H9 (cell line): ENCODE measurements around the gene HSPA9. TPM values are rescaled to one million over a fixed set of nuclear protein-coding genes. Genes with fewer than 3 reads are reported as not detected.
"Not testable (repeated sequence)": the region's sequence is repeated elsewhere in the genome, so short reads cannot be mapped to it uniquely, and the experiment has no call there.

Experiments used
- DNase-seq: peaks from one replicate; pipeline ENCODE4 v3.0.0-alpha.2; 2017
- H2AFZ ChIP-seq: one replicate; pipeline ENCODE4 v1.6.1; 2013; ENCODE audit warnings: mild to moderate bottlenecking, low read length, control low read depth, moderate library complexity
- H2AK5ac ChIP-seq: 2 replicates; pipeline ENCODE4 v1.6.1; 2013; ENCODE audit warnings: low read length, control low read depth, mixed read lengths; ENCODE audit not compliant: insufficient read length
- H2BK120ac ChIP-seq: one replicate; pipeline ENCODE4 v1.6.1; 2013; ENCODE audit warnings: low read depth, mild to moderate bottlenecking, low read length, control low read depth, inconsistent platforms; ENCODE audit not compliant: poor library complexity, severe bottlenecking
- H2BK12ac ChIP-seq: 2 replicates; pipeline ENCODE4 v1.6.1; 2013; ENCODE audit warnings: low read length, control low read depth, mixed read lengths, low read depth; ENCODE audit not compliant: insufficient read length
- H2BK15ac ChIP-seq: 2 replicates; pipeline ENCODE4 v1.6.1; 2013; ENCODE audit warnings: low read depth, low read length, control low read depth
- H2BK20ac ChIP-seq: one replicate; pipeline ENCODE4 v1.6.1; 2013; ENCODE audit warnings: low read depth, mild to moderate bottlenecking, low read length, control low read depth, inconsistent platforms; ENCODE audit not compliant: poor library complexity, severe bottlenecking
- H2BK5ac ChIP-seq: 2 replicates; pipeline ENCODE4 v1.6.1; 2013; ENCODE audit warnings: low read length, control low read depth, mixed read lengths; ENCODE audit not compliant: insufficient read length
- H3K14ac ChIP-seq: 2 replicates; pipeline ENCODE4 v1.6.1; 2013; ENCODE audit warnings: low read length, control low read depth; ENCODE audit not compliant: insufficient read depth
- H3K18ac ChIP-seq: 2 replicates; pipeline ENCODE4 v1.6.1; 2013; ENCODE audit warnings: low read depth, mild to moderate bottlenecking, mixed read lengths, low read length, control low read depth; ENCODE audit not compliant: insufficient read length
- H3K23ac ChIP-seq: 2 replicates; pipeline ENCODE4 v1.6.1; 2013; ENCODE audit warnings: low read length, control low read depth, mixed read lengths, low read depth; ENCODE audit not compliant: insufficient read length
- H3K23me2 ChIP-seq: 2 replicates; pipeline ENCODE4 v1.6.1; 2013; ENCODE audit warnings: low read depth, mild to moderate bottlenecking, mixed read lengths, low read length, control low read depth; ENCODE audit not compliant: insufficient read length, poor library complexity, severe bottlenecking
- H3K27ac ChIP-seq: 2 replicates; pipeline ENCODE4 v1.5.1; 2013; ENCODE audit warnings: low read length, control low read depth, mixed read lengths, low read depth; ENCODE audit not compliant: insufficient read length
- H3K27me3 ChIP-seq: 2 replicates; pipeline ENCODE4 v1.6.1; 2013; ENCODE audit warnings: low read length, control low read depth, inconsistent platforms; ENCODE audit not compliant: insufficient read depth
- H3K4ac ChIP-seq: 2 replicates; pipeline ENCODE4 v1.6.1; 2013; ENCODE audit warnings: low read depth, mild to moderate bottlenecking, control low read depth, inconsistent platforms, low read length, moderate library complexity
- H3K4me1 ChIP-seq: 2 replicates; pipeline ENCODE4 v1.6.1; 2013; ENCODE audit warnings: low read length, control low read depth, inconsistent platforms; ENCODE audit not compliant: insufficient read depth
- H3K4me2 ChIP-seq: 2 replicates; pipeline ENCODE4 v1.6.1; 2013; ENCODE audit warnings: low read length, control low read depth, mixed read lengths; ENCODE audit not compliant: insufficient read length, insufficient read depth
- H3K56ac ChIP-seq: 2 replicates; pipeline ENCODE4 v1.6.1; 2013; ENCODE audit warnings: low read depth, mild to moderate bottlenecking, mixed read lengths, low read length, control low read depth; ENCODE audit not compliant: insufficient read length
- H3K79me1 ChIP-seq: 2 replicates; pipeline ENCODE4 v1.6.1; 2013; ENCODE audit warnings: low read depth, mild to moderate bottlenecking, moderate library complexity, low read length, control low read depth, inconsistent platforms; ENCODE audit not compliant: insufficient read depth, poor library complexity, severe bottlenecking
- H3K79me2 ChIP-seq: 2 replicates; pipeline ENCODE4 v1.6.1; 2013; ENCODE audit warnings: low read length, control low read depth, inconsistent platforms; ENCODE audit not compliant: insufficient read depth
- H3K9ac ChIP-seq: 2 replicates; pipeline ENCODE4 v1.6.1; 2013; ENCODE audit warnings: low read length, control low read depth, mixed read lengths; ENCODE audit not compliant: insufficient read length; ENCODE audit errors: extremely low read depth
- H3K9me3 ChIP-seq: one replicate; pipeline ENCODE4 v1.6.1; 2013; ENCODE audit warnings: low read depth, low read length, inconsistent platforms; ENCODE audit not compliant: control insufficient read depth
- H3T11ph ChIP-seq: one replicate; pipeline ENCODE4 v1.6.1; 2013; ENCODE audit warnings: mild to moderate bottlenecking, low read length, control low read depth, inconsistent platforms
- H4K20me1 ChIP-seq: one replicate; pipeline ENCODE4 v1.6.1; 2013; ENCODE audit not compliant: control insufficient read depth, insufficient read length, insufficient read depth
- H4K5ac ChIP-seq: 2 replicates; pipeline ENCODE4 v1.6.1; 2013; ENCODE audit warnings: low read depth, mild to moderate bottlenecking, mixed read lengths, low read length, control low read depth; ENCODE audit not compliant: insufficient read length
- H4K8ac ChIP-seq: replicated peaks from 2 replicates; pipeline ENCODE4 v1.6.1; 2013; ENCODE audit warnings: low read length, control low read depth, mixed read lengths, low read depth; ENCODE audit not compliant: insufficient read length
- H4K91ac ChIP-seq: 2 replicates; pipeline ENCODE4 v1.6.1; 2013; ENCODE audit warnings: low read depth, mild to moderate bottlenecking, moderate library complexity, mixed read lengths, low read length, control low read depth; ENCODE audit not compliant: insufficient read length
- H3K27ac Mint-ChIP-seq, 3 experiments: 2 replicates in 2 of 3; 3 replicates in 1 of 3; pipeline ENCODE4 v1.8.0; 2020 to 2021; ENCODE audit warnings: mixed read lengths in 3 of 3, mild to moderate bottlenecking in 1 of 3, moderate library complexity in 1 of 3
- H3K27me3 Mint-ChIP-seq: 2 replicates; pipeline ENCODE4 v1.8.0; 2021; ENCODE audit warnings: low read depth, mild to moderate bottlenecking, moderate library complexity, mixed read lengths
- H3K36me3 Mint-ChIP-seq, 3 experiments: 2 replicates in 2 of 3; 3 replicates in 1 of 3; pipeline ENCODE4 v1.8.0; 2020 to 2021; ENCODE audit warnings: low read depth in 3 of 3, mixed read lengths in 3 of 3; ENCODE audit not compliant: insufficient read depth in 1 of 3
- H3K4me1 Mint-ChIP-seq, 2 experiments: 2 replicates each; pipeline ENCODE4 v1.8.0; 2020; ENCODE audit warnings: mixed read lengths in 2 of 2
- H3K4me3 Mint-ChIP-seq, 2 experiments: 2 replicates in 1 of 2; 3 replicates in 1 of 2; pipeline ENCODE4 v1.8.0; 2020 to 2021; ENCODE audit warnings: mild to moderate bottlenecking in 2 of 2, mixed read lengths in 2 of 2, moderate library complexity in 1 of 2
- H3K9me3 Mint-ChIP-seq, 2 experiments: 2 replicates in 1 of 2; 3 replicates in 1 of 2; pipeline ENCODE4 v1.8.0; 2020; ENCODE audit warnings: mild to moderate bottlenecking in 2 of 2, mixed read lengths in 2 of 2, moderate library complexity in 1 of 2
- WGBS: extraction: QIAGEN DNeasy Blood & Tissue Kit; methylation state at CpG from one replicate; pipeline ENCODE4 v1.1.7; 2013; ENCODE audit warnings: missing lambda C conversion rate, low lambda C conversion rate, mixed read lengths; ENCODE audit not compliant: insufficient read length; ENCODE audit errors: extremely low coverage; 5-methylcytosine and 5-hydroxymethylcytosine counted together
- total RNA-seq: library from RNA; stranded (reverse); gene quantifications from 2 replicates; pipeline ENCODE4 v1.2.1, GENCODE V29; 2021
- TF ChIP-seq, protein P1 (sequence below): fragments of 200-600 bp; sonication (generic); conservative IDR thresholded peaks from 3 replicates; pipeline ENCODE4 v1.8.0; 2021; ENCODE audit warnings: antibody characterized with exemption, mild to moderate bottlenecking

Gene HSPA9
- total RNA-seq, 1 experiment from 2014 or later = 397 TPM

DNA sequence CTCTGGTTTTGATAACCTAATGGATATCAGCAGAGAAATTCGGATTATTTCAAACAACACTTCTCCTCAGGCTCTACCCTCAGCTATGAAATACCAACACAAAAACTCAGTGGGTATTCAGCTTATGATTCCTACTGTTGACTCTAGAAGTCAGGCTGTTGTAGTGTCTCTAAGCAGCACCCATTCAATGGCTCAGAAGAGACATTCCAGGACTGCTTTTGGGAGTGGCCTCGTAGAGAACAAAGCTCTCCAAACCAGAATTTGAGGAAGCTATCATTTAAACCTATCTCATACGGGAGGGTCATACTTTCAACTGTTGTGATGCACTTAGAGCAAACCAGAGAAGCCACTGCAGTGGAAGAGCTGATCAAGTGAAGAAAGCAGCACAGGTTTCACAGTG, 66.2 kb downstream of the HSPA9 start:
- peaks cover under 1% of the 10 kb centered on the region in 2 experiments; a peak in 1 of 4 replicates for H3K4me1 Mint-ChIP-seq
- no peaks in the 10 kb centered on the region for H3K9me3 ChIP-seq
- no peak for DNase-seq
- no peaks in the 10 kb centered on the region for H3K27me3 ChIP-seq
- no peaks in the 10 kb centered on the region for H3K4me1 ChIP-seq
- no peak overlapping the region for H2BK20ac ChIP-seq
- H3K27me3 Mint-ChIP-seq = no peaks in the 10 kb centered on the region
- H4K20me1 ChIP-seq = no peaks in the 10 kb centered on the region
- no peak overlapping the region for H2BK5ac ChIP-seq
- no peak overlapping the region for H3K18ac ChIP-seq
- H2AFZ ChIP-seq = no peak overlapping the region
- H2BK15ac ChIP-seq = no peak overlapping the region
- no peak overlapping the region for H2AK5ac ChIP-seq
- H3K4ac ChIP-seq = no peak overlapping the region
- no peak overlapping the region for H3K4me3 Mint-ChIP-seq
- no peak overlapping the region for H3K9ac ChIP-seq
- H3K27ac Mint-ChIP-seq = peak overlapping the region in 1 of 3 experiments; percentile 82; a peak in 2 of 7 replicates
- H3K23ac ChIP-seq = no peak overlapping the region
- no peaks in the 10 kb centered on the region for H3K79me1 ChIP-seq
- no peak overlapping the region for H3T11ph ChIP-seq
- H4K91ac ChIP-seq = no peak overlapping the region
- no CpG with 5 or more reads among the region's 3 CpGs for WGBS
- H3K56ac ChIP-seq = no peak overlapping the region
- no peak overlapping the region for H4K5ac ChIP-seq
- peaks cover 41 to 71% (median 61%) of the 10 kb centered on the region in 3 experiments; a peak in 6 of 7 replicates for H3K36me3 Mint-ChIP-seq
- TF ChIP-seq, protein P1, sequence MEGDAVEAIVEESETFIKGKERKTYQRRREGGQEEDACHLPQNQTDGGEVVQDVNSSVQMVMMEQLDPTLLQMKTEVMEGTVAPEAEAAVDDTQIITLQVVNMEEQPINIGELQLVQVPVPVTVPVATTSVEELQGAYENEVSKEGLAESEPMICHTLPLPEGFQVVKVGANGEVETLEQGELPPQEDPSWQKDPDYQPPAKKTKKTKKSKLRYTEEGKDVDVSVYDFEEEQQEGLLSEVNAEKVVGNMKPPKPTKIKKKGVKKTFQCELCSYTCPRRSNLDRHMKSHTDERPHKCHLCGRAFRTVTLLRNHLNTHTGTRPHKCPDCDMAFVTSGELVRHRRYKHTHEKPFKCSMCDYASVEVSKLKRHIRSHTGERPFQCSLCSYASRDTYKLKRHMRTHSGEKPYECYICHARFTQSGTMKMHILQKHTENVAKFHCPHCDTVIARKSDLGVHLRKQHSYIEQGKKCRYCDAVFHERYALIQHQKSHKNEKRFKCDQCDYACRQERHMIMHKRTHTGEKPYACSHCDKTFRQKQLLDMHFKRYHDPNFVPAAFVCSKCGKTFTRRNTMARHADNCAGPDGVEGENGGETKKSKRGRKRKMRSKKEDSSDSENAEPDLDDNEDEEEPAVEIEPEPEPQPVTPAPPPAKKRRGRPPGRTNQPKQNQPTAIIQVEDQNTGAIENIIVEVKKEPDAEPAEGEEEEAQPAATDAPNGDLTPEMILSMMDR = no peak
- no peak overlapping the region for H2BK12ac ChIP-seq
- H3K14ac ChIP-seq = no peak overlapping the region
- H4K8ac ChIP-seq = no peak overlapping the region
- no peaks in the 10 kb centered on the region for H3K9me3 Mint-ChIP-seq
- H3K4me2 ChIP-seq = no peak overlapping the region
- H3K79me2 ChIP-seq = no peaks in the 10 kb centered on the region; the same call in 1 of the 2 replicates
- H3K27ac ChIP-seq = no peak overlapping the region
- H2BK120ac ChIP-seq = no peak overlapping the region
- H3K23me2 ChIP-seq = no peaks in the 10 kb centered on the region

DNA sequence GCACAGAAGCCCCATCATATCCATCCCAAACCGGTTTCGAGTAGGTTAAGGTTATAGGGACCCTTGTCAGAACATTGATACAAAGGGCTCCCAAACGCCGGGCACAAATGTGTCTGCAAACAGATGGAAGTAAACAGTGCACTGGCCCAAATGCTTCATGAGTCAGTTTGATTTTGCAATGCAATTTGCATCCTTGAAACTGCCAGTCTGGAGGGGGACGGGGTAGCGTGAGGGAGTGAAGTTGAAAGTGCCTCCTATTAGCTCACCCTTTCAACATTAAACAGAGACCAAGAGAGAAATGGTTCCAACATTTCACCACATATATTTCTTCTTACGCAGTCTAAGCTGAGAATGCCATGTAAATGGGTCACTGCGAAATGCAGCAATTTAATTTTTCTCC, 67.7 kb downstream of the HSPA9 start:
- H3K14ac ChIP-seq, H3K4me1 ChIP-seq, H3K4me2 ChIP-seq, H2BK15ac ChIP-seq, H2BK20ac ChIP-seq, H3K4me3 Mint-ChIP-seq, H3K23me2 ChIP-seq, H3T11ph ChIP-seq, H3K27me3 Mint-ChIP-seq, DNase-seq, H4K5ac ChIP-seq, H4K91ac ChIP-seq, H3K79me2 ChIP-seq, H2AFZ ChIP-seq, H4K8ac ChIP-seq, H3K79me1 ChIP-seq, H2BK12ac ChIP-seq, H3K23ac ChIP-seq, H3K9me3 Mint-ChIP-seq, H3K4me1 Mint-ChIP-seq, H3K56ac ChIP-seq, H3K9me3 ChIP-seq, H4K20me1 ChIP-seq, H3K9ac ChIP-seq, H3K27ac ChIP-seq, H3K4ac ChIP-seq, H3K27me3 ChIP-seq, H2BK5ac ChIP-seq, H3K18ac ChIP-seq, H2AK5ac ChIP-seq, H2BK120ac ChIP-seq: not testable (repeated sequence)
- peaks cover 30 to 56% (median 46%) of the 10 kb centered on the region in 3 experiments; a peak in 6 of 7 replicates for H3K36me3 Mint-ChIP-seq
- WGBS = no CpG with 5 or more reads among the region's 8 CpGs
- peak overlapping the region in 1 of 3 experiments; percentile 12; a peak in 1 of 7 replicates for H3K27ac Mint-ChIP-seq
